GM21515 (cell line): Measurements from ENCODE around the gene MTPN.
A peak's percentile ranks its signal among the peaks of the same experiment; 100 is the strongest.

ENCODE experiments used
- ATAC-seq: cut with Tn5 transposase; IDR thresholded peaks from one replicate; pipeline ENCODE4 v1.9.1; 2021; ENCODE audit not compliant: unreplicated experiment

MTPN gene

GRCh38 chr7:135929249-135929648 is 47.9 kb downstream of the MTPN start:
- ATAC-seq: no peak

- ATAC-seq: no peak
Measured at GRCh38 chr7:135928136-135928535, 49.0 kb downstream of the MTPN start.

- no peak for ATAC-seq
Measured at GRCh38 chr7:135925210-135925609, 51.9 kb downstream of the MTPN start.

GRCh38 chr7:135924302-135924701 is 52.9 kb downstream of the MTPN start:
- ATAC-seq: no peak

GRCh38 chr7:135922263-135922662 is 54.9 kb downstream of the MTPN start:
- ATAC-seq: no peak

GRCh38 chr7:135920478-135920877 is 56.7 kb downstream of the MTPN start:
- ATAC-seq: peak; percentile 52

- ATAC-seq: no peak
Measured at GRCh38 chr7:135919071-135919841, 57.9 kb downstream of the MTPN start.

GRCh38 chr7:135918134-135918533 is 59.0 kb downstream of the MTPN start:
- no peak for ATAC-seq

GRCh38 chr7:135917721-135918120 is 59.4 kb downstream of the MTPN start:
- ATAC-seq: no peak

- ATAC-seq: no peak
Measured at GRCh38 chr7:135914346-135914745, 62.8 kb downstream of the MTPN start.

- no peak for ATAC-seq
Measured at GRCh38 chr7:135913404-135913803, 63.8 kb downstream of the MTPN start.

GRCh38 chr7:135911099-135911498 is 66.1 kb downstream of the MTPN start:
- ATAC-seq: no peak

- no peak for ATAC-seq
Measured at GRCh38 chr7:135910393-135911036, 66.6 kb downstream of the MTPN start.

- ATAC-seq: no peak
Measured at GRCh38 chr7:135905858-135906257, 71.3 kb downstream of the MTPN start.

GRCh38 chr7:135905355-135905754 is 71.8 kb downstream of the MTPN start:
- ATAC-seq: no peak

GRCh38 chr7:135904282-135904681 is 72.9 kb downstream of the MTPN start:
- no peak for ATAC-seq

GRCh38 chr7:135901585-135902540 is 75.3 kb downstream of the MTPN start:
- ATAC-seq: no peak

GRCh38 chr7:135900065-135900546 is 77.1 kb downstream of the MTPN start:
- no peak for ATAC-seq

GRCh38 chr7:135899458-135900064 is 77.6 kb downstream of the MTPN start:
- ATAC-seq: no peak

GRCh38 chr7:135898226-135898625 is 78.9 kb downstream of the MTPN start:
- no peak for ATAC-seq

- no peak for ATAC-seq
Measured at GRCh38 chr7:135894816-135895215, 82.3 kb downstream of the MTPN start.
